ENCODE measurements around the gene CCDC106.

CCDC106 gene

DNA sequence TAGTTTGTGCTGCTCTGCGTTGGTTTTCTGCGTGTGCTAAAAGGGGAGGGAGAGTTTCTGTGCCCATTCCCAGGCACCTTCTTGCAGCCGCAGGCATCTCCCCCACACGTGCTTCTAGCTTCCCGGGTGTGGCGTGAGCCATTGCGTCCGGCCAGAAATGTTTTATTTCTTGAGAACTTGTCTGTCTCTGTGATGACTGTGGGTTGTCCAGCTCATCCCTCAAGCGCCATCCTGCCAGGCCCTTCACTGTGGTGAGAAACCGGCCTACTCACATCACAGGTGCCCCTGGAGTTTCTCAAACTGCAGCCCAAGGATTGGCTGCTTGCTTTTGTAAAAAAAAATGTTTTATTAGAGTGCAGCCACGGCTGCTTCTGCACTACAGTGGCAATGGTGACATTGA lies 51.2 kb downstream of the CCDC106 start:
- no peak for DNase-seq

DNA sequence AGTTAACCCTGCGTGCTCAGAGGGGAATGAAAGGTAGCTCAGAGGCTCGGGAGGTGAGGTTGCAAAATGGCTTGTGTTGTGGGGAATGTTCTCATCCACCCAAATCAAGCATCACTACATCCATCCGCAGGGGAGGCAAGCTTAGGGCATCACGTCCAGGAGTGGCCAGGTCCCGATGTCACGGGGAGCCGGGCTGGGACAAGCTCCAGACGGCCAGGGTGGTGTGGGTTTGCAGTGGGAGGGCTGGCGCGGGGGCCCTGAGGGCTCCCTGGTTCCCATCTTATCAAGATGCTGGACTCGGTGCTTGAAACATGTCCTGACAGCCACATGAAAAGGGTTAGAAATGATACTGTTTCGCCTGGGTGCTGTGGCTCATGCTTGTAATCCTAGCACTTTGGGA lies 52.8 kb downstream of the CCDC106 start:
- no peak for DNase-seq

DNA sequence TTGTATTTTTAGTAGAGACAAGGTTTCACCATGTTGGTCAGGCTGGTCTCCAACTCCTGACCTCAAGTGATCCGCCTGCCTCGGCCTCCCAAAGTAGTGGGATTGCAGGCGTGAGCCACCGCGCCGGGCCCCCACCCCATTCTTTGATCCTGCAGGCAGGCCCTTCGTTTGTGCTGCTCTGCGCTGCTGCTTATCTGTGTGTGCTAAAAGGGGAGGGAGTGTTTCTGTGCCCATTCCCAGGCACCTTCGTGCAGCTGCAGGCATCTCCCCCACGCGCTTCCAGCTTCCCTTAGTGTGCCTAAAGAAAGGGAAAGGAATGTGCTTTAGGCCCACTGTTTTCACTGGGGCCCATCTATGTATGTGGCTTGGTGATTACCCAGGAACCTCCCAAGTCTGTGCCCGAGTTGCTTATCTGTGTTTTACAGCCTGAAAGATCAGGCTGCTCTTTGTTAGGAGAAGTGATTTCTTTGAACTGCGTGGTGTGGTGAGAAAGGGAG lies 54.2 kb downstream of the CCDC106 start:
- no peak for DNase-seq

Measured in suppressor macrophage (primary cell).